DMS 273 treated with DMSO at 0.1 percent for 48 hours (cell line): ENCODE measurements around the gene TSPY10.
"Not testable (repeated sequence)": the region's sequence is repeated elsewhere in the genome, so short reads cannot be mapped to it uniquely, and the experiment has no call there.

Experiments
- DNase-seq: peaks from one replicate; lab custom pipeline; 2025; lab: John Stamatoyannopoulos, UW

Gene TSPY10, protein sequence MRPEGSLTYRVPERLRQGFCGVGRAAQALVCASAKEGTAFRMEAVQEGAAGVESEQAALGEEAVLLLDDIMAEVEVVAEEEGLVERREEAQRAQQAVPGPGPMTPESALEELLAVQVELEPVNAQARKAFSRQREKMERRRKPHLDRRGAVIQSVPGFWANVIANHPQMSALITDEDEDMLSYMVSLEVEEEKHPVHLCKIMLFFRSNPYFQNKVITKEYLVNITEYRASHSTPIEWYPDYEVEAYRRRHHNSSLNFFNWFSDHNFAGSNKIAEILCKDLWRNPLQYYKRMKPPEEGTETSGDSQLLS

DNA sequence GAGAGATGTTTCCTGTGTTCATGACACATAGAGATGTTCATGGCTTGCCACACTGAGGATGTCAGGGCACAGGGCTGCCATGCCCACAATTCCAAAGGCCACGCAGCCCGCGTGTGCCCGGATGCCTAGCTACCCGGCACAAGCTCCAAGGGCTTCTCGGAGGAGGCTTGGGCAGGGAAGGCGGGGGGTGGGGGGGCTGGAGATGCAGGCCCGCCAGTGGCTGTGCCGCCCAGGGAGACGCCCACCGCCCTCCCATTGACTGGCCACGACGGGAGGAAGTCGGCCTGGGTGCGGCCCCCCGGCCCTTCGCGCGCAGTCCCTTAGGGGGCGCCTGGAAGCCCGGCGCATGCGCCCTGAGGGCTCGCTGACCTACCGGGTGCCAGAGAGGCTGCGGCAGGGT is at the start of gene TSPY10:
Gene TSPY10, plus strand, starts transcription at position 301 of the 400 bp plus-strand sequence. Its CDS starts 46 bp downstream, at position 347.
- DNase-seq = not testable (repeated sequence)

GRCh38 chrY:9486967-9487366 is 40.7 kb upstream of the TSPY10 start, which contains the start of gene TSPY9:
Gene TSPY9, plus strand, starts transcription at chrY:9487267. Its CDS starts 46 bp downstream, at chrY:9487313.
- not testable (repeated sequence) for DNase-seq

- DNase-seq = not testable (repeated sequence)
Observed at GRCh38 chrY:9504396-9504795, 23.3 kb upstream of the TSPY10 start.

DNA sequence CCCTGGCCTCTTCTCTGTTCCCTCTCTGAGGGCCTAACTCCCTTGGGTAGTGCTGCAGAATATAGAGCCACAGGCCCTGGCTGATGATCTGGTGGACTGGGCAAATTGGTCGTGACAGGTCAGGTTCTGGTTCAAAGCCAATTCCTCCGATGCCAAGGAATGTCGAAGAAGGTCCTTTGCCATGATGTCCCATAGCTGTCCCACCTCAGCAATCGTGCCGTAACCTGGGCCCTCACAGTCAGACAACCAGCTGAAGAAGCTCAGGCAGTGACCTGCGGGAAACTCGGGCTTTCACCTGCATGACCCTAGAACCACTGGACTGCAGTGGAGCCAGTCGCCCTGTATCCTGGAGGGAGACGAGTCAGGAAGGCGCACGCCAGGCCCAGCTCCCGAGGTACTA is 11.4 kb upstream of the TSPY10 start:
- DNase-seq = not testable (repeated sequence)
